ENCODE results near the gene OTUB2. TPM values are rescaled to one million over a fixed set of nuclear protein-coding genes. Genes with fewer than 3 reads are reported as not detected.

The OTUB2 gene
- total RNA-seq, 4 donors from 2014 or later: 0.42 to 0.63 (median 0.52) TPM; not detected in 1

GRCh38 chr14:94029265-94029664 lies 3.1 kb downstream of the OTUB2 start:
- H3K27me3 ChIP-seq: no peaks in the 10 kb centered on the region
- DNase-seq (ENCODE audit: extremely low spot score): no peak
- TF ChIP-seq CTCF (IDR thresholded peaks at IDR 0.05) (no peak), EP300 (IDR thresholded peaks at IDR 0.05) (no peak), POLR2A (IDR thresholded peaks at IDR 0.05; ENCODE audit: low read depth) (no peak), POLR2AphosphoS5 (IDR thresholded peaks at IDR 0.05) (no peak)

GRCh38 chr14:94029671-94030203 lies 3.6 kb downstream of the OTUB2 start:
- whole genome bisulfite sequencing: 85% methylated on average over 7 of the region's 7 CpGs
- H3K27me3 ChIP-seq: no peaks in the 10 kb centered on the region
- H3K9me3 ChIP-seq: no peaks in the 10 kb centered on the region
- H3K27ac ChIP-seq (replicated peaks in 1 of 4): no peak overlapping the region
- H3K36me3 ChIP-seq: no peaks in the 10 kb centered on the region
- TF ChIP-seq POLR2A (IDR thresholded peaks at IDR 0.05; ENCODE audit: low read depth) (no peak), CTCF (IDR thresholded peaks at IDR 0.05) (no peak), EP300 (IDR thresholded peaks at IDR 0.05) (no peak), POLR2AphosphoS5 (IDR thresholded peaks at IDR 0.05) (no peak)
- H3K4me3 ChIP-seq: no peak overlapping the region
- H3K4me1 ChIP-seq: peaks cover 4 to 18% (median 14%) of the 10 kb centered on the region in 4 donors
- intact Hi-C loops (cut with DNase I): loop anchor here (10.0 kb wide), 1 partner anchor 375 kb away; no protein-coding TSS in a partner anchor
- no peak for DNase-seq (ENCODE audit: extremely low spot score)

More at GRCh38 chr14:94029265-94029664, 3.1 kb downstream of the OTUB2 start:
- H3K36me3 ChIP-seq: no peaks in the 10 kb centered on the region
- intact Hi-C loops (cut with DNase I): loop anchor here (10.0 kb wide), 1 partner anchor 374 kb away; no protein-coding TSS in a partner anchor
- H3K27ac ChIP-seq (replicated peaks in 1 of 4): no peak overlapping the region
- no peak overlapping the region for H3K4me3 ChIP-seq
- peaks cover 4 to 18% (median 14%) of the 10 kb centered on the region in 4 donors for H3K4me1 ChIP-seq
- H3K9me3 ChIP-seq: no peaks in the 10 kb centered on the region
- 62% methylated on average over 4 of the region's 4 CpGs for WGBS

- peaks cover 4 to 17% (median 14%) of the 10 kb centered on the region in 4 donors for H3K4me1 ChIP-seq
- 96% methylated on average over 14 of the region's 14 CpGs for WGBS
- intact Hi-C loops (cut with DNase I): no loop called here
- no peak overlapping the region for H3K4me3 ChIP-seq
- H3K27me3 ChIP-seq: no peaks in the 10 kb centered on the region
- H3K9me3 ChIP-seq: no peaks in the 10 kb centered on the region
- TF ChIP-seq POLR2AphosphoS5 (IDR thresholded peaks at IDR 0.05) (no peak), CTCF (IDR thresholded peaks at IDR 0.05) (no peak), POLR2A (IDR thresholded peaks at IDR 0.05; ENCODE audit: low read depth) (no peak), EP300 (IDR thresholded peaks at IDR 0.05) (no peak)
- H3K27ac ChIP-seq (replicated peaks in 1 of 4): no peak overlapping the region
- no peak for DNase-seq (ENCODE audit: extremely low spot score)
- H3K36me3 ChIP-seq: no peaks in the 10 kb centered on the region
Observed at GRCh38 chr14:94030571-94030970, 4.4 kb downstream of the OTUB2 start.

- Histone ChIP-seq H3K27ac (replicated peaks in 1 of 4) (no peak overlapping the region), H3K4me1 (peaks cover 4 to 16% (median 12%) of the 10 kb centered on the region in 4 donors), H3K4me3 (no peak overlapping the region), H3K9me3 (no peaks in the 10 kb centered on the region), H3K27me3 (no peaks in the 10 kb centered on the region), H3K36me3 (no peaks in the 10 kb centered on the region)
- DNase-seq (ENCODE audit: extremely low spot score): no peak
- WGBS: 93% methylated on average over 8 of the region's 8 CpGs
- TF ChIP-seq POLR2A (IDR thresholded peaks at IDR 0.05; ENCODE audit: low read depth) (no peak), CTCF (IDR thresholded peaks at IDR 0.05) (no peak), POLR2AphosphoS5 (IDR thresholded peaks at IDR 0.05) (no peak), EP300 (IDR thresholded peaks at IDR 0.05) (no peak)
- intact Hi-C loops (cut with DNase I): no loop called here
Observed at GRCh38 chr14:94031161-94031882, 5.2 kb downstream of the OTUB2 start.
